GM19467 (cell line): ENCODE data around the gene ARFIP1.

ENCODE experiments used
- ATAC-seq: cut with Tn5 transposase; IDR thresholded peaks from one replicate; pipeline ENCODE4 v1.9.1; 2021; ENCODE audit warnings: mild to moderate bottlenecking, moderate library complexity; ENCODE audit not compliant: unreplicated experiment

The ARFIP1 gene

GRCh38 chr4:152957437-152958171, 177.8 kb downstream of the ARFIP1 start:
- no peak for ATAC-seq

GRCh38 chr4:152959080-152959479, 179.3 kb downstream of the ARFIP1 start:
- no peak for ATAC-seq

GRCh38 chr4:152960082-152960481, 180.3 kb downstream of the ARFIP1 start:
- no peak for ATAC-seq

GRCh38 chr4:152961014-152961772, 181.4 kb downstream of the ARFIP1 start:
- ATAC-seq: no peak

GRCh38 chr4:152961773-152962115, 182.0 kb downstream of the ARFIP1 start:
- no peak for ATAC-seq
